Measurements from ENCODE around the gene TNPO2.

- TF ChIP-seq CTCF (IDR thresholded peaks at IDR 0.05) (no peak), POLR2A (IDR thresholded peaks at IDR 0.05) (no peak)
These were observed 32.6 kb upstream of the TNPO2 start for GRCh38 chr19:12756150-12756883.
